NCI-H2227 (cell line): Measurements from ENCODE around the gene MED15.

Experiments
- DNase-seq: peaks from one replicate; lab custom pipeline; 2025; ENCODE audit not compliant: unreplicated experiment; lab: John Stamatoyannopoulos, UW

The MED15 gene

DNA sequence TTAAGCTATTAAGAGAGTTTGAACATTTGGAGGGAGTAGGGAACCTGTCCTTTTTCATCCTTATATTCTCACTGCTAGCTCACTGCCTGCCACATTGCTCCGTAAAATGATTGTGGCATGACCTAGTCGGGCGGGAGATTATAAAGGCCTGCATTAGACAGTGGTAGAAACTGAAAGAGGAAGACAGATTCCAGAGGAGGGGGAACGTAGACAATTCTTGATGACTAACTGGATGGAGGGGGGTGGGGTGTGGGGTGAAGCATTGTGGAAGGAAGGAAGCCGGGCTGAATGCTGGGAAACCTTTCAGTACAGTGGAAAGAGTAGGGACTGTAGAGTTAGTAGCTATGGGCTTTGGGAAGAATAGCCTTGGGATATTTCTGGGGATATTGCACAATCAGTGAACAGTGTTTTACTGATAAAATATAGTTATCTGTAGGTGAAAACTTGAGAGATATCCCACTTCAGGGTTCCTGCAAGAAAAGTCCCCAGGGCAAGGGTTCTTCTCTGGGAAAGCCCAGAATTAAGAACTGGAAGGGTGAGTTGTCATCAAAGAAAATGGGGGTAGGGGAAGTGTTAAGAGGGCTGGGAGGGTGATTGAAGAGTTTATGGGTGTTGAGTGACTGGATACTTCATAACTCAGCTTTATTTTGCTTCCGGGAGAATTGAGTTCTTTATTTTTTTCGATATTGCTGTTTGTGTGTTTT lies 2.1 kb downstream of the MED15 start:
- DNase-seq, result peak; percentile 50

DNA sequence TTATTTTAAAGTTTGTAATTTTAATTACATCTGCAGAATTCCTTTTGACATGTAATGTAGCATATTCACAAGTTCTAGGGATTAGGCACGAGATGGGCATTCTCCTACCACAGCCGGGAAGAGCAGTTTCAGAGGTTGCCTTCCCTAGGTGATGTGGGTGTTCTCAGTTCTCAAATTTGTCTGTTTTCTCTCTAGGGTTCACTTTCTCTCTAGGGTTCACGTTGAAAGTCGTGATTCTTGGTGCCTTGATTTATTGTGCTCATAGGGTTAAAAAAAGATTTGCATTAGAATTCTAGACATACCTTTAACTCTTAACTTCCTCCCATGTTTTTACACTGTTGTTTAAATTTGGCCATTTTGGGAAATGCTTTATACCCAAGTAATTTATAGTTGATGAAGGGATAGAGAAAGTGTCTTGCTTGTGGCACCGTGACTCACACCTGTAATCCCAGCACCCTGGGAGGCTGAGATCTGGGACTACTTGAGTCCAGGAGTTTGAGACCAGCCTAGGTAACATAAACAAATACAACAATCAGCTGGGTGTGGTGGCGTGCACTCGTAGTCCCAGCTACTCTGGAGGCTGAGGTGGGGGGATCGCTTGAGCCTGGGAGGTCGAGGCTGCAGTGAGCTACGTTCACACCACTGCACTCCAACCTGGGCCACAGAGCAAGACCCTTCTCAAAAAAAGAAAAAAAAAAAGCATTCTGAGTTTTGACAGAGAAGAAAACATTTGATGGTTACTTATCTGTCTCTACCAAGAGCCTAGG lies 3.6 kb downstream of the MED15 start:
- no peak for DNase-seq

DNA sequence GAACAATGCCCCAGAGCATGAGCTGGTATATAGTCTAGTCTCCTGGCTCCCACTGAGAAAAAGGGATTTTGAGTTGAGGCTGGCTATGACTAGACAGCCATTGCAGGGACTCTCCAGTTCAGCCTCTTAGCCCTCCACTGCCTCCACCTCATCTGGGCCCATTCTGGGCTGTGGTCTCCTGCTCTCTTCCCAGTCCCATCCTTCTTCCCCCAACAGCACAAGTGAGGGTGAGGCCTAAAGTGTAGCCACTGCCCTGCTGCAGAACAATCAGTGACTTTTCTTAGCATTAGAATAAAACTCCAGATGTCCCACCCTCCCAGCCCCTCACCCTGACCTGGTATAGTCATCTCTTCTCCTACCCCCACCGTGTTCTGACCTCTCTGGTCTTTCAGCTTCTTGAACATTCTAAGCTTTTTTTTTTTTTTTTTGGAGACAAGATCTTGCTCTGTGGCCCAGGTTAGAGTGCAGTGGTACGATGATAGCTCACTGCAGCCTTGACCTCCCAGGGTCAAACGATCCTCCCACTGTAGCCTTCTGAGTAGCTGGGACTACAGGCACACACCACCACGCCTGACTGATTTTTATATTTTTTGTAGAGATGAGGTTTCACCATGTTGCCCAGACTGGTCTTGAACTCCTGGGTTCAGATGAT lies 4.3 kb downstream of the MED15 start:
- DNase-seq, result no peak

DNA sequence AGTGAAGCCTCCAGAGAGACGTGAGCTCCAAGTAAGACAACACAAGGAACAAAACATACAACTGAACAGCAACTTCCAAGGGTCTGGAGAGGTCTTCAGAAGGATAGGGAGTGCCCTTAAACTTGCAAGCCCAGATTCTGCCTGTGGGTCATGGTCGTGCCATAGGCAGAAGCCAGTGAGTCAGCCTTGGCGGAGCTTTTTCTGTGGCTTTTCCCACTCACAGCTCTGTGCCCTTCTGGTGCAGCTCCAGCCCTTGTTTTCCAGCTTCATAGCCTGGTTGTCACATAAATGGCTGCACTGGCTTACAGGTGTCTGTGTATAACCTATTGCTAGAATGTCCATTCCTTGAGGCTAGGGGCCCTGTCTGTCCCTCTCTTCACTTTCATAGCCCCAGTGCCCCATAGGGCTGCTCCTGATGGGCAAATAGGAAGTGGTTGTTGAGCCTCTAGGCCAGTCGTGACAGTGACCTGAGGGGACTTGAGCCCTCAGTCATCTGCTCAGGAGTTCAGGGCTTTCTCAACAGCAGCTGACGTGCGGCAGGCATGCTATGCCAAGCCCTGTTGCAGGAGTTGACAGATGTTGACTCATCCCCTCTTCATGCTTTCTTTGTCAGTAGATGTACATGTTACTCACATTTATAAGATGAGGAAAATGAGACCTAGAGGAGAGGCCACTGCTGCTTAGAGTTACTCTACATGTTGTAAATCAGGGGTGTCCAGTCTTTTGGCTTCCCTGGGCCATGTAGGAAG lies 7.4 kb downstream of the MED15 start:
- DNase-seq, result no peak

DNA sequence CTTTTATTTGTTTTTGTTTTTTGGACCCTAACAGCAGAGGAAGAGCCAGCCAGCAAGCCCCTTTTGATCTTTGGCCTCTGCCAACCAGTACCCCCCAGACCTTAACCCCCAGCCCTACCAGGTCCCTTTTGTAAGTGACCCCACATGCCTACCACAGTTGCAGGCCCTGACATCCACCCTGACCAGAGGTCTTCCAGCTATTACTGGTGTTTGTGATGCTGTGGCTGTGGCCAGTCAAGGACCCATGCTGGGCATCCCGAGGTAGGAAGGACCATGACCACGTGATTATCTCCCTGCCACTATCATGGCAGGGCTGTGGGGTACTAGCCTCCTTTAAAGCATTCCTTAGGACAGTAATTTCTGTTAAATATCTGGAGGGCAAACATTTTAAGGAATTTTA lies 9.0 kb downstream of the MED15 start:
- no peak for DNase-seq

DNA sequence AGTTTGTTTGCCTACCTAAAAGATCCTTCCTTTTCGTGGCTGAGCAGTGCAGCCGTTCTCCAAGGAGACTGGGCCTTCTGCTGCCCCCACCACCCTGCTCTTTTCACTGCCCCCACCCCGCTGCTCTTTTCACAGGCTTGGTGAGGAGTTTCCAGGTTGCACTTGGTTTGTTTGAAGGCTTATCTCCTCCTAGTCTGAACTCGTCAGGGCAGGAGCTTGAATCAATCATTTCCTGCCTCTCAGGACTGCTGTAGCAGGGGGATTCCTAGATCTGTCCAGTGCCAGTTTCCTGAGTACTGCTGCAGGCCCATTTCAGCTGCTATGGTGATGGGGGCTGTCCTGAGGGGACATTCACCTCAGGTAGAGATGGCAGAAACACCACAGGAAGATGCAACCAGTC lies 10.0 kb downstream of the MED15 start:
- no peak for DNase-seq

DNA sequence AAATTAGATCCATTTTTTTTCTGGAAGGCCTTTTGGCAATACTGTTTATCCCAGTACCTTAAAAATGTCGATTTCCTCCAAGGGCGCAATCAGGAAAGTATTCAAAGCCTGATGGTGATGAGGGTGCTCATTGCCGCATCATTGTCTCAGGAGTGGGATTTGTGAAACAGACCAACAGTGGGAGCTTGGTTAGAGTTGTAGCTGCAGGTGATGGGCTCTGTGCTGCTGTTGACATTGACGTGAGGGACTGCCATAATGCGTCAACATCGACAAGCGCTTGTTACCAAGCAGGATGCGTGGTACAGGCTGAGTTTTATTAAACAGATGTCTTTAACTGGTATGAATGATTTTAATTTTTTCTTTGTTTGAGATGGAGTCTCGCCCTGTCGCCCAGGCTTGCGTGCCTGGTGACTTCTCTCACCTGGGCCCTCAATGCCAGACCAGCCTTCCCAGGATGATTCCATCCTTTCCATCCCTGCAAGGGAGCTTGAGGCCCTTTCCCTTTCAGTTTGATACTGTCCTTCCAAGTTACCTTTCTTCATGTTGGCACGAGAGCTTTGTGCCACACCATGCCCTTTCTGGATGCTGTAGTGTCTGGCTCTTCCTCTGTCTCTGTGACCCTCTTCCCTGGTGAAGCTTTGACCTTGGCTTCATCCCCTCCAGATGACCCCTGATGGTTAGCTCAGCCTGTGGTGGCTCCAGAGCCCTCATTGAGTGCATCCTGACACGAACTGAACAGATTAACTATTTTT lies 10.6 kb downstream of the MED15 start:
- DNase-seq, result no peak

DNA sequence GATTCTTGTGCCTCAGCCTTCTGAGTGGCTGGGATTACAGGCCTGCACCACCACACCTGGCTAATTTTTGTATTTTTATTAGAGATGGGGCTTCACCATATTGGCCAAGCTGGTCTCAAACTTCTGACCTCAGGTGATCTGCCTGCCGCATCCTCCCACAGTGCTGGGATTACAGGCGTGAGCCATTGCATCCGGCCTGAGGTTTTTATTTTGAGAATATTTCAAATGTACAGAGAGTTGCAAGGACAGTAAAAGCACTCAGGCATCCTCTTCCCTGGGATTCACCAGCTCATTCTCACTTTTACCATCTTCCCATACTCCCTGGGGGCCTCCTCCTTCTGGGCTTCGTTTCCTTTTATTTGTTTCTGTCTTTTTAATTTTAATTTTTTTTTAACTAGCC lies 12.1 kb downstream of the MED15 start:
- DNase-seq, result no peak

DNA sequence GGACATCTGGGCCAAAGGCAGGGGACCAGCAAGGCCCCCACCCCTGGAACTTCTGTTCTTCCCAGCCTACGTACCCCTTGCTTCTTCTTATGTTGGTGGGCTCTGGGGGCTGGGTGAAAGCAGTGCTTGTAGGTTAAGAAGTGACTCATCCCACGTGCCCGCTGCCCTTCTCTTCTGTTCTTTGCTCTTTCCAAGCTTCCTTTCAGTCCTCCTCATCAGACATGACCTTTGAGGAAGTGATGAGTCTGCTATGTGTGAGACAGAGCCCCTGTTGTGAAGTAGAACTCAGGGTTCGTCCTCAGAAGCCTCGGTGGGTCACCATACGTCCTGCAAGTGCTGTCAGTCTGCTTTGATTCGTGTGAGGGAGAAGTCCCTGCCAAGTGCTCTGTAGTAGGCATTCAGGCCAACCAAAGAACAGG lies 12.7 kb downstream of the MED15 start:
- no peak for DNase-seq

DNA sequence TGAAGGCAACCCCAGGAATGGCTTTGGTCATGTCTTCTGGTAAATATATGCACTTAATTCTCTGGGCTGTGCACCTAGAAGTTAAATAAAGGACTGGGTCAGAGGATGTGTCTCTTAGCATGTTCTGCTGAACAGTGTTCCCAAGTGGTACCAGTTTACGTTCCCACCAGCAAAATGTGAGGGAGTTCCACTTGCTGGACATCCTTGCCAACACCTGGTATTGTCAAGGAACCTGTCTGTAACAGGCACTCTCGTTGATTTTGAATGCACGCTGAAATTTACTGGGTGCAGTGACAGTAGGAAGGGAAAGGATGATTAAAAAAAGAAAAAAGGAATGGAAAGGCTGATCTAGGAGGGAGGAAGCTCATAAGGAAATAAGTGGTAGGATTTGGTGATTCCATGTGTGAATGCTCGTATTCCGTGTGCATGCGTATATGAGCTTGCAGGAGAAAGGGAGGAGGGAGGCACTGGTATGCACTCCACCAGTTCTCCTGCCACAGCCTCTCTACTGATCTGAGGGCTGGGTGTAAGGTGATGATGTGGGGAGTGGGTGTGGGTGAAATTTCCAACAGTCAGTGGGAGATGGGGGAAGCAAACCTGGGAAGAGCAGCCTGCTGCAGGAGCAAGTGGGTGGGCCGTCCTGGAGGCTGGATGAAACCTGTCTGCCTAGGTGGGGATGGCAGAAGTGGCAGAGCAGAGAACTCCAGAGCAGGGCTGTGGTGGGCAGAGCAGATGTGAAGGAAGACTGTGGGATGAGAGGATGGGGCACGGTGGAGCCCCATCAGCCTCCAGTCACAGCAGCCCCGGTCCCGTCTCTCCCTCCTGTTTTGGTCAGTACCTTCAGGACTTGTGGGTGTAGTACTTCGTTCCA lies 15.0 kb downstream of the MED15 start:
- no peak for DNase-seq

DNA sequence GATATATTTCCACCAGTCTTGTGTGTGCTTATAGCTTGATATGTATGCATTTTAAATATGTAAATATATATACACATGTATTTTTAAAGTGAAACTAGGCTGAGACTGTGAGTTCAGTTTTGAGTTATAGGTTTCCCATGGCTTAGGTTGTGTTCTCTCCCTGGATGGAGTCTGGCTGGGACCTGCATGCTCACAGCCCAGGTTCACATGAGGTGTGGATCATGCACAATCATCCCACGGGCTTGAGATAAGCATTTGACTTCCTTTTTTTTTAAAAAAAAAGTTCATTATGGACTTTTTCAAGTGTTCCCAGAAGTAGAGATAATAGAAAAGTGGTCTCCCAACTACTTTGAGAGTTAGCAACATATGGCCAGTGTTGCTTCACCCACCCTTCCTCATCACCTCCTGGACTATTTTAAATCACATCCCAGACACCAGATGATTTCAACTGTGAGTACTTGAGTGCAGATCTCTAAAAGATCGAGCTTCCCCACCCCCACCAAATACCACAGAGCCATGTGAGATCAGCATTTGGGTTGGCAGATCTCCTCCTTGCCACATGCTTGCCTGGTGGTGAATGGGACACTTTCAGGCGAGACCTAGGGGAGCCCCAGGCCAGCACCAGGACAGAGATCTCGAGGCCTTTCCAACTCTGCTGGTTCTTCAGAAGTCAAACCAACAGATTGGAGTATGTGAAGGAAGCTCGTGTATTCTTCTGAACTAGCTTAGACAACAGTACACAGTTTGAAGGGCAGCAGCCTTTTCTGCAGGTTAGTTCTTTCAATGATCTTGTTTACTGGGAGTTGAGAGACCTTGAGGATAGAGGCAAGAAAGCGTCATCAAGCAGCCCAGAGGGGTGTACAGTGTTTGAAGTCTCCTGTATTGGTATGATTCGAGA lies 15.9 kb downstream of the MED15 start:
- no peak for DNase-seq

DNA sequence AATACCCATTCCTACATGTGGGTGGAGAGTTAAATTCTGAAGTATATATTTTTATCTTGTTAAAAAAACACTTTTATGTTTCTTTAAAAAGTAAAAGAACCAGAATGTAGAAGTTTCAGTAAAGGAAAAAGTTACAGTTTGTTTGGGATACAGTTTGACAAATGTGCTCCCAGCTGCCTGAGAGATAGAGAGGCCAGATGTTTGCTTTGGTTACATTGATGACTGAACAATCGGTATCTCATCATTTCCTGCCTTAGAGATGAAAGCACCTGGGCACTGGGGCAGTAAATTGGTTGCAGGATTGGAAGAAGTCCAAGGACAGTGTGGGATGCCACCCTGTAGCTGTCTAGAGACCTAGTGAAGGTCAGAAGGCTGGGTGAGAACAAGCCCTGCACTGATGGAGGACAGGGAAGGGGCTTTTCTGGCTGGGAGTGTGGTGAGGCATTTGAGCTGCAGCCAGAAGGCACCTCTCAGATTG lies 16.6 kb downstream of the MED15 start:
- DNase-seq, result no peak

DNA sequence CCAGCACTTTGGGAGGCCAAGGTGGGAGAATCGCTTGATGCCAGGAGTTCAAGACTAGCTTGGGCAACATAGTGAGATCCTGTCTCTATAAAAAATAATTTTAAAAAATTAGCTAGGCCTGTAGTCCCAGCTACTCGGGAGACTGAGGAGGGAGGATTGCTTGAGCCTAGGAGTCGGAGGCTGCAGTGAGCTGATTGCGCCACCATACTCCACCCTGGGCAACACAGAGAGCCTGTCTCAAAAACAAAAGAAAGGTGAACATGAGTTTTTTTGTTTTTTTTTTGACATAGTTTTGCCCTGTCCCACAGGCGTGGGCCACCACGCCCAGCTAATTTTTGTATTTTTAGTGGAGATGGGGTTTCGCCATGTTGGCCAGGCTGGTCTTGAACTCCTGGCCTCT lies 17.6 kb downstream of the MED15 start:
- DNase-seq, result no peak

DNA sequence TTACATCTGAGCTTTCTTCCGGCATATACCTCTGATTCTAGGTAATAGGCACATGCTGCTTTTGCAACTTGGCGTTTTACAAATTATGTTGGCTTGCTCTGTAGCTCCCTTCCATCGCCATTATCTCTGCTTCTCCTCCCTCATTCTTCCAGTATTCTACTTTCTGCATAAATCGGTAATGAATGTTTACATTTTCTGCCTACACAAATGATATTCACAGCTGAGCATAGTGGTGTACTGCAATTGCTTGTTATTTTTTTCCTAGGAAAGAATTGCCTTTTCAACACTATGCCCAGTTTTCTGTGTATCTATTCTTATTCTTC lies 18.9 kb downstream of the MED15 start:
- no peak for DNase-seq

DNA sequence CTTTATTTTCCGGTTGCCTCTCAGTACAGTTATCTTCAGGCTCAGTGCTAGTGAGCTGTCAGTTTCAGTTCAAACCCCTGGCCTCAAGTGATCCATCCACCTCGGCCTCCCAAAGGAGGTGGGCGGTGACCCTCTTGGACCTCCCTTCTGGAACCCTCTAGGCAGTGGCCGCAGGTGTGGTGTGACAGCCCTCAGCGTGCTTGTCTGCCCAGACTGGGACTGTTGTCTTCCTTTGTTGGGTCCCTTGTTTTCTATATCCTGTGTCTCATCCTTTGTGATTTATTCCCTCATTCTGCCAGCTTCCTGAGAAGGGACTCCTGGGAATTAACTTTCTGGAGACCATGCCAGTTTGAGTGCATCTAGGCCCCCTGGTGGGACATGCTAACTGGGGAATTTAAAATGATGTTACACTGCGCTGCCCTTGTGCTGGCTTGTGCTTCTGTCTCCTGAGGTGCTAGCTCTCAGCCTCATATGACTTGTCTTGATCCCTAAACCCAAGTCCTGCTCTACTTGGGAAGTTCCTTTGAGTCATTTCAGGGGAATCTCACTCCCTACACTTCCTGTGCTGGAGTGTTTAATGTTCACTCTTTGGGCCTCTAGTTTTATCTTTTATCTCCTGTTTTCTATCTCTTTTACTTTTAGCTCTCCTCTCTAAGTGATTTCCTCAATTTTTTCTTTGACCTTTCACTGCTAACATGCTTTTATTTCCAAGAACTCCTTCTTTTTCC lies 19.4 kb downstream of the MED15 start:
- no peak for DNase-seq

DNA sequence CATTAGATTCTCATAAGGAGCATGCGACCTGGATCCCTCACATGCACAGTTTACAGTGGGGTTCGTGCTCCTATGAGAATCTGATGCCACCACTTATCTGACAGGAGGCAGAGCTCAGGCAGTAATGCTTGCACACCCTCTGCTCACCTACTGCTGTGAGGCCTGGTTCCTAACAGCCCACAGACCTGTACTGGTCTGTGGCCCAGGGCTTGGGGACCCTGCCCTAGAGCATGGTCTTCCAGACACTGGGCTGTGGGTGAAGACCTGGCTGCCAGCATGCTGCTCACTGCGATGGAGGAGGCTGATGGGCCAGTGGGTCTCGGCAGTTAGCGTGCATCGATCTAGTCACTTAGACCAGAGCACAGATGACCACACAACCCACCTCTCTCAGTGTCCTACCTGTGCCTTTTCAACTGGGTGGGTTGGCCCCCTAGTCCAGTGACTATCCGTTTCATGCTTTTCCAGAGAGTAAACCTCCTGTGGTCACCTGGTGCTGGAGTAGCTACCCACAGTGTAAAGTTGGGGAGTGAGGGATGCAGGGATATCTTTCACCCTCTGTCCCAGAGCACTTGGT lies 21.1 kb downstream of the MED15 start:
- no peak for DNase-seq

DNA sequence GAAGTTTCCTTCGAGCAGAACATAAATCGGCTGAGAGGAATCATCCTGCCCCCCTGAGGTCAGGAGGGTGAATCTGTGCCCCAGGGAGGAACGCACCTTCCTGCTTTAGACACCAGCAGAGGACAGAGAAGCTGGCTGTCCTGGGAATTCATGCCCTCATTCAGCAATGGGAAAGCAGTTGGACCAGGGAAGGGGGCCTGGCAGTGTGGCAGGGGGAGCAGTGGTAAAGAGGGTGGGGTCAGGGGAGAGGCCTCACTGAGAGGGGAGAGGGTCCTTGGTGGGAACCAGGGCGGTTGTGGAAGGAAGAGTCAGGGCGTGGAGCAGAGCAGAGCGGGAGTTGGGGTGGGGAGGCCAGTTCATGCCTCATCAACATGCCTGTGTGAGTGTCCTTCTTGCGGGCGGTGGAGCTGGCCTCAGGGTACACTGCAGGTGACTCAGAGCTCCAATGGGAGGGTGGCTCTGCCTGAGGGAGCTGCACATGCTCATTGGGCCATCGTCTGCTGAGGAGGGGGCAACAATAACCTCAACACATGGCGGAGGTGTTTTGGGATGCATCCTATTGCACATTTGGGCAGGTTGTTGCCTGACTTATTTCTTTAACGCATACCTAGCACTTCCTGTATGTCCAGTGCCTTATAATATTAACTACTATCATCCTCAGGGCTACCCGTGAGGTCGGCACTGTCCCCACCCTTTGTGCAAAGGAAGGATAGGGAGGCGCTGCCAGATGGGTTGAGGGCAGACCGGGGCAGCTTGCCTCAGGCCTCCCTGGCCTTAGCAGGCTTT lies 23.2 kb downstream of the MED15 start:
- no peak for DNase-seq
